Trophoblast cell (in vitro differentiated cells and primary cell): ENCODE measurements around the gene USP17L21.
"Not testable (repeated sequence)": the region's sequence is repeated elsewhere in the genome, so short reads cannot be mapped to it uniquely, and the experiment has no call there.

Experiments used
- DNase-seq, 2 donors: peaks; one replicate each; pipeline ENCODE4 v3.0.0-alpha.2; 2016
- H2AFZ ChIP-seq: 2 replicates; pipeline ENCODE4 v1.6.1; 2013; ENCODE audit warnings: low read length, moderate library complexity, mild to moderate bottlenecking; ENCODE audit not compliant: insufficient read depth, poor library complexity
- H2AK5ac ChIP-seq: 2 replicates; pipeline ENCODE4 v1.6.1; 2013; ENCODE audit warnings: mild to moderate bottlenecking, low read length
- H2BK120ac ChIP-seq: 2 replicates; pipeline ENCODE4 v1.6.1; 2013; ENCODE audit warnings: low read length, mild to moderate bottlenecking, moderate library complexity; ENCODE audit not compliant: insufficient read depth, poor library complexity
- H2BK12ac ChIP-seq: 2 replicates; pipeline ENCODE4 v1.6.1; 2013; ENCODE audit warnings: mild to moderate bottlenecking, low read length, moderate library complexity
- H2BK5ac ChIP-seq: 2 replicates; pipeline ENCODE4 v1.6.1; 2013; ENCODE audit warnings: low read length, low read depth, moderate library complexity, mild to moderate bottlenecking; ENCODE audit not compliant: poor library complexity
- H3K14ac ChIP-seq: 2 replicates; pipeline ENCODE4 v1.6.1; 2013; ENCODE audit warnings: mild to moderate bottlenecking, low read length
- H3K18ac ChIP-seq: 2 replicates; pipeline ENCODE4 v1.6.1; 2013; ENCODE audit warnings: mild to moderate bottlenecking, low read length
- H3K23ac ChIP-seq: 2 replicates; pipeline ENCODE4 v1.6.1; 2013; ENCODE audit warnings: low read length
- H3K27ac ChIP-seq: 2 replicates; pipeline ENCODE4 v1.5.1; 2013; ENCODE audit warnings: low read depth, mild to moderate bottlenecking, inconsistent platforms, low read length, moderate library complexity
- H3K27me3 ChIP-seq: 2 replicates; pipeline ENCODE4 v1.6.1; 2013; ENCODE audit warnings: inconsistent platforms, mild to moderate bottlenecking, low read length, moderate library complexity; ENCODE audit not compliant: insufficient read depth
- H3K36me3 ChIP-seq, 2 experiments: 1 replicate in 1 of 2; 2 replicates in 1 of 2; pipeline ENCODE4 v1.6.1; 2013; ENCODE audit warnings: low read length in 2 of 2, mild to moderate bottlenecking in 2 of 2, moderate library complexity in 1 of 2; ENCODE audit not compliant: insufficient read depth in 2 of 2, control insufficient read depth in 1 of 2
- H3K4ac ChIP-seq: 2 replicates; pipeline ENCODE4 v1.6.1; 2013; ENCODE audit warnings: low read depth, mild to moderate bottlenecking, low read length, moderate library complexity
- H3K4me1 ChIP-seq, 2 experiments: 1 replicate in 1 of 2; 2 replicates in 1 of 2; pipeline ENCODE4 v1.6.1; 2013; ENCODE audit warnings: low read length in 2 of 2, mild to moderate bottlenecking in 2 of 2, moderate library complexity in 1 of 2; ENCODE audit not compliant: insufficient read depth in 2 of 2, control insufficient read depth in 1 of 2
- H3K4me2 ChIP-seq: 2 replicates; pipeline ENCODE4 v1.6.1; 2013; ENCODE audit warnings: inconsistent platforms, mild to moderate bottlenecking, low read length, moderate library complexity
- H3K4me3 ChIP-seq: 2 replicates; pipeline ENCODE4 v1.5.1; 2013; ENCODE audit warnings: mild to moderate bottlenecking, low read depth, low read length, inconsistent platforms
- H3K79me1 ChIP-seq: one replicate; pipeline ENCODE4 v1.6.1; 2013; ENCODE audit warnings: low read length
- H3K79me2 ChIP-seq: 2 replicates; pipeline ENCODE4 v1.6.1; 2013; ENCODE audit warnings: low read length, mild to moderate bottlenecking; ENCODE audit not compliant: control insufficient read depth, insufficient read depth, poor library complexity
- H3K9ac ChIP-seq: 2 replicates; pipeline ENCODE4 v1.6.1; 2013; ENCODE audit warnings: mild to moderate bottlenecking, low read length
- H3K9me3 ChIP-seq: 2 replicates; pipeline ENCODE4 v1.6.1; 2013; ENCODE audit warnings: low read depth, mild to moderate bottlenecking, control low read depth, inconsistent platforms, low read length; ENCODE audit not compliant: insufficient read depth
- H4K12ac ChIP-seq: 2 replicates; pipeline ENCODE4 v1.6.1; 2013; ENCODE audit warnings: low read depth, mild to moderate bottlenecking, low read length, moderate library complexity
- H4K8ac ChIP-seq: 2 replicates; pipeline ENCODE4 v1.6.1; 2013; ENCODE audit warnings: low read depth, mild to moderate bottlenecking, low read length, moderate library complexity
- H4K91ac ChIP-seq: one replicate; pipeline ENCODE4 v1.6.1; 2013; ENCODE audit warnings: low read depth, mild to moderate bottlenecking, low read length, moderate library complexity
- WGBS: extraction: QIAGEN DNeasy Blood & Tissue Kit; methylation state at CpG from one replicate; pipeline ENCODE4 v1.1.7; 2013; ENCODE audit warnings: missing lambda C conversion rate; ENCODE audit not compliant: insufficient read length, insufficient coverage; ENCODE audit errors: extremely low coverage; 5-methylcytosine and 5-hydroxymethylcytosine counted together

The USP17L21 gene

GRCh38 chr4:9267319-9267718 is 4.6 kb downstream of the USP17L21 start, which contains the start of gene USP17L22:
USP17L22 (plus strand) TSS chr4:9267619; CDS start chr4:9267619, 0 bp downstream.
- not testable (repeated sequence) for H3K18ac ChIP-seq, H3K23ac ChIP-seq, H3K27ac ChIP-seq, H3K9ac ChIP-seq, H3K4me2 ChIP-seq, H3K14ac ChIP-seq, H3K4me1 ChIP-seq, H2AK5ac ChIP-seq, H4K91ac ChIP-seq, H3K79me1 ChIP-seq, H2BK120ac ChIP-seq, H3K4ac ChIP-seq, H3K9me3 ChIP-seq, H2BK5ac ChIP-seq, H4K8ac ChIP-seq, H3K79me2 ChIP-seq, H3K4me3 ChIP-seq, DNase-seq, H2AFZ ChIP-seq, H2BK12ac ChIP-seq, H4K12ac ChIP-seq, H3K36me3 ChIP-seq, H3K27me3 ChIP-seq
- no CpG with 5 or more reads among the region's 15 CpGs for WGBS

GRCh38 chr4:9271719-9272118 is 9.0 kb downstream of the USP17L21 start:
- not testable (repeated sequence) for H2BK5ac ChIP-seq, H2BK12ac ChIP-seq, H3K9me3 ChIP-seq, H4K12ac ChIP-seq, H3K36me3 ChIP-seq, H2AK5ac ChIP-seq, H3K27me3 ChIP-seq, H3K9ac ChIP-seq, H3K79me2 ChIP-seq, H3K14ac ChIP-seq, DNase-seq, H3K4ac ChIP-seq, H3K4me1 ChIP-seq, H3K27ac ChIP-seq, H3K18ac ChIP-seq, H4K91ac ChIP-seq, H3K79me1 ChIP-seq, H2BK120ac ChIP-seq, H3K23ac ChIP-seq, H3K4me2 ChIP-seq, H4K8ac ChIP-seq, H3K4me3 ChIP-seq, H2AFZ ChIP-seq
- 100% methylated on average over 3 of the region's 10 CpGs for WGBS
